ENCODE results near the gene NAA10.

Gene NAA10

GRCh38 chrX:153944140-153944799 lies 9.4 kb upstream of the NAA10 start, which contains the start of gene RENBP:
Gene RENBP, minus strand, starts transcription at chrX:153944643. Its CDS starts 33 bp downstream, at chrX:153944610.
- no CpG with 5 or more reads among the region's 31 CpGs for WGBS, 2 donors (ENCODE audit: extremely low coverage in 2 of 2, insufficient read length in 2 of 2, insufficient replicate concordance in 1 of 2)

GRCh38 chrX:153941336-153942252 lies 6.8 kb upstream of the NAA10 start:
- Histone ChIP-seq H3K14ac (ENCODE audit: low read length) (no peak overlapping the region), H2AFZ (ENCODE audit: low read length) (no peak overlapping the region), H3K4me3 (ENCODE audit: low read length in 2 of 2) (no peak overlapping the region), H3K27ac (replicated peaks; ENCODE audit: low read length) (no peak overlapping the region), H2BK5ac (ENCODE audit: low read length) (no peak overlapping the region), H3K4ac (ENCODE audit: low read length) (no peak overlapping the region), H3K79me1 (ENCODE audit: low read depth, low read length) (no peaks in the 10 kb centered on the region), H4K8ac (ENCODE audit: low read depth, low read length) (no peak overlapping the region), H3K4me2 (ENCODE audit: insufficient read depth, low read length, poor library complexity, severe bottlenecking) (no peak overlapping the region), H2BK15ac (ENCODE audit: low read length) (no peak overlapping the region), H2AK5ac (ENCODE audit: low read depth, low read length) (no peak overlapping the region), H3K36me3 (replicated peaks in 1 of 2; ENCODE audit: control insufficient read depth in 2 of 2, insufficient read depth in 2 of 2, low read length in 2 of 2) (no peaks in the 10 kb centered on the region), H2BK120ac (ENCODE audit: low read depth, low read length) (no peak overlapping the region), H2BK12ac (ENCODE audit: low read length) (no peak overlapping the region), H3K9me3 (replicated peaks in 1 of 2; ENCODE audit: control insufficient read depth in 2 of 2, insufficient read depth in 1 of 2, low read depth in 1 of 2, low read length in 2 of 2) (no peaks in the 10 kb centered on the region), H3K4me1 (ENCODE audit: control insufficient read depth in 2 of 2, insufficient read depth in 1 of 2, low read depth in 1 of 2, low read length in 2 of 2) (peaks cover 0 to 12% of the 10 kb centered on the region in 2 donors), H3K18ac (ENCODE audit: low read length) (peak overlapping the region; percentile 57), H3K23ac (ENCODE audit: low read depth, low read length, poor library complexity) (no peak overlapping the region), H3K9ac (ENCODE audit: low read depth, low read length, poor library complexity) (no peak overlapping the region), H4K91ac (ENCODE audit: low read depth, low read length, poor library complexity) (no peak overlapping the region), H3K27me3 (ENCODE audit: control insufficient read depth in 3 of 3, insufficient read depth in 3 of 3, low read depth in 1 of 3, low read length in 3 of 3) (peaks cover 0 to 14% (median 0%) of the 10 kb centered on the region in 3 experiments)
- no CpG with 5 or more reads among the region's 23 CpGs for WGBS, 2 donors (ENCODE audit: extremely low coverage in 2 of 2, insufficient read length in 2 of 2, insufficient replicate concordance in 1 of 2)
- no peak for DNase-seq (ENCODE audit: low spot score)

More at GRCh38 chrX:153944140-153944799, 9.4 kb upstream of the NAA10 start, which contains the start of gene RENBP:
- H2BK12ac ChIP-seq (ENCODE audit: low read length) = peak within 1 kb of the TSS; percentile 84
- H3K4me3 ChIP-seq (ENCODE audit: low read length in 2 of 2) = peak within 1 kb of the TSS; percentile 27 to 51
- H2BK120ac ChIP-seq (ENCODE audit: low read depth, low read length) = no peak within 1 kb of the TSS
- H3K36me3 ChIP-seq (replicated peaks in 1 of 2; ENCODE audit: control insufficient read depth in 2 of 2, insufficient read depth in 2 of 2, low read length in 2 of 2) = peaks cover 0 to 17% of the 10 kb centered on the region in 2 donors
- DNase-seq (ENCODE audit: low spot score) = no peak
- no peak within 1 kb of the TSS for H4K8ac ChIP-seq (ENCODE audit: low read depth, low read length)
- H2BK15ac ChIP-seq (ENCODE audit: low read length) = peak within 1 kb of the TSS; percentile 49
- H2BK5ac ChIP-seq (ENCODE audit: low read length) = no peak within 1 kb of the TSS
- peak within 1 kb of the TSS; percentile 14 for H3K4me2 ChIP-seq (ENCODE audit: insufficient read depth, low read length, poor library complexity, severe bottlenecking)
- H3K23ac ChIP-seq (ENCODE audit: low read depth, low read length, poor library complexity) = no peak within 1 kb of the TSS
- no peak within 1 kb of the TSS for H3K27ac ChIP-seq (replicated peaks; ENCODE audit: low read length)
- no peaks in the 10 kb centered on the region for H3K79me1 ChIP-seq (ENCODE audit: low read depth, low read length)
- peak within 1 kb of the TSS; percentile 75 for H2AFZ ChIP-seq (ENCODE audit: low read length)
- H3K9ac ChIP-seq (ENCODE audit: low read depth, low read length, poor library complexity) = no peak within 1 kb of the TSS
- H2AK5ac ChIP-seq (ENCODE audit: low read depth, low read length) = peak within 1 kb of the TSS; percentile 90
- no peaks in the 10 kb centered on the region for H3K9me3 ChIP-seq (replicated peaks in 1 of 2; ENCODE audit: control insufficient read depth in 2 of 2, insufficient read depth in 1 of 2, low read depth in 1 of 2, low read length in 2 of 2)
- peak within 1 kb of the TSS; percentile 8 for H3K14ac ChIP-seq (ENCODE audit: low read length)
- peaks cover 0 to 13% (median 0%) of the 10 kb centered on the region in 3 experiments for H3K27me3 ChIP-seq (ENCODE audit: control insufficient read depth in 3 of 3, insufficient read depth in 3 of 3, low read depth in 1 of 3, low read length in 3 of 3)
- H3K18ac ChIP-seq (ENCODE audit: low read length) = peak within 1 kb of the TSS; percentile 57
- no peak within 1 kb of the TSS for H3K4ac ChIP-seq (ENCODE audit: low read length)
- H3K4me1 ChIP-seq (ENCODE audit: control insufficient read depth in 2 of 2, insufficient read depth in 1 of 2, low read depth in 1 of 2, low read length in 2 of 2) = peaks cover 9 to 24% of the 10 kb centered on the region in 2 donors
- no peak within 1 kb of the TSS for H4K91ac ChIP-seq (ENCODE audit: low read depth, low read length, poor library complexity)

GRCh38 chrX:153939573-153939972 lies 4.7 kb upstream of the NAA10 start:
- Histone ChIP-seq H3K23ac (ENCODE audit: low read depth, low read length, poor library complexity) (no peak overlapping the region), H3K9me3 (replicated peaks in 1 of 2; ENCODE audit: control insufficient read depth in 2 of 2, insufficient read depth in 1 of 2, low read depth in 1 of 2, low read length in 2 of 2) (no peaks in the 10 kb centered on the region), H4K91ac (ENCODE audit: low read depth, low read length, poor library complexity) (no peak overlapping the region)

More at GRCh38 chrX:153939573-153939972, 4.7 kb upstream of the NAA10 start:
- H3K4me1 ChIP-seq (ENCODE audit: control insufficient read depth in 2 of 2, insufficient read depth in 1 of 2, low read depth in 1 of 2, low read length in 2 of 2) = peaks cover 2 to 12% of the 10 kb centered on the region in 2 donors
- H2AK5ac ChIP-seq (ENCODE audit: low read depth, low read length) = no peak overlapping the region
- H2BK12ac ChIP-seq (ENCODE audit: low read length) = no peak overlapping the region
- no peak overlapping the region for H3K9ac ChIP-seq (ENCODE audit: low read depth, low read length, poor library complexity)
- no peak overlapping the region for H4K8ac ChIP-seq (ENCODE audit: low read depth, low read length)
- no peak overlapping the region for H2AFZ ChIP-seq (ENCODE audit: low read length)
- no peak overlapping the region for H3K4ac ChIP-seq (ENCODE audit: low read length)
- no peak overlapping the region for H3K4me3 ChIP-seq (ENCODE audit: low read length in 2 of 2)
- no peak overlapping the region for H3K18ac ChIP-seq (ENCODE audit: low read length)
- H3K79me1 ChIP-seq (ENCODE audit: low read depth, low read length) = no peaks in the 10 kb centered on the region
- no peak overlapping the region for H3K27ac ChIP-seq (replicated peaks; ENCODE audit: low read length)
- no peaks in the 10 kb centered on the region for H3K36me3 ChIP-seq (replicated peaks in 1 of 2; ENCODE audit: control insufficient read depth in 2 of 2, insufficient read depth in 2 of 2, low read length in 2 of 2)
- no peak overlapping the region for H2BK5ac ChIP-seq (ENCODE audit: low read length)
- H2BK15ac ChIP-seq (ENCODE audit: low read length) = no peak overlapping the region
- no peak overlapping the region for H2BK120ac ChIP-seq (ENCODE audit: low read depth, low read length)
- H3K14ac ChIP-seq (ENCODE audit: low read length) = no peak overlapping the region
- no peak overlapping the region for H3K4me2 ChIP-seq (ENCODE audit: insufficient read depth, low read length, poor library complexity, severe bottlenecking)
- DNase-seq (ENCODE audit: low spot score) = no peak
- H3K27me3 ChIP-seq (ENCODE audit: control insufficient read depth in 3 of 3, insufficient read depth in 3 of 3, low read depth in 1 of 3, low read length in 3 of 3) = peaks cover 0 to 14% (median 0%) of the 10 kb centered on the region in 3 experiments
- WGBS, 2 donors (ENCODE audit: extremely low coverage in 2 of 2, insufficient read length in 2 of 2, insufficient replicate concordance in 1 of 2) = no CpG with 5 or more reads among the region's 7 CpGs
